HepG2 (cell line): ENCODE measurements around the gene CMIP. TPM values are rescaled to one million over a fixed set of nuclear protein-coding genes. Genes with fewer than 3 reads are reported as not detected.

Source experiments
- AGO2 ChIP-seq: fragments of 200-400 bp; formaldehyde crosslinking; optimal IDR thresholded peaks from 2 replicates; pipeline ENCODE3; 2017; ENCODE audit warnings: mild to moderate bottlenecking, low read depth, low read length, moderate library complexity
- KDM5B ChIP-seq: sonication (generic); formaldehyde crosslinking; IDR thresholded peaks from 2 replicates; pipeline ENCODE4 v1.4.0; 2020; ENCODE audit warnings: missing genetic modification reagents, mild to moderate bottlenecking, borderline replicate concordance
- MAFF ChIP-seq: IDR thresholded peaks from 2 replicates; pipeline ENCODE4 v1.6.1; 2011; ENCODE audit warnings: low read depth, low read length, improper control_type of control experiment
- NRL ChIP-seq: sonication (generic); formaldehyde crosslinking; IDR thresholded peaks from 2 replicates; pipeline ENCODE4 v1.5.0; 2020; ENCODE audit warnings: missing genetic modification reagents, mild to moderate bottlenecking, moderate library complexity, borderline replicate concordance
- PCBP2 ChIP-seq: fragments of 200-400 bp; formaldehyde crosslinking; optimal IDR thresholded peaks from 2 replicates; pipeline ENCODE3; 2018; ENCODE audit warnings: low read length, low read depth; ENCODE audit not compliant: poor library complexity, severe bottlenecking
- SP5 ChIP-seq: IDR thresholded peaks from 2 replicates; pipeline ENCODE4 v1.6.1; 2016; ENCODE audit warnings: low read depth, borderline replicate concordance
- SSRP1 ChIP-seq: IDR thresholded peaks from 2 replicates; pipeline ENCODE4 v1.6.1; 2016; ENCODE audit warnings: control low read depth
- TCF7L2 ChIP-seq: IDR thresholded peaks from 2 replicates; pipeline ENCODE4 v1.6.1; 2011; ENCODE audit warnings: mild to moderate bottlenecking, low read depth, low read length, moderate library complexity
- ZKSCAN1 ChIP-seq: fragments of 150-350 bp; IDR thresholded peaks from 2 replicates; pipeline ENCODE4 v1.6.1; 2014; ENCODE audit warnings: low read length
- ZKSCAN8 ChIP-seq: IDR thresholded peaks from 2 replicates; pipeline ENCODE4 v1.6.1; 2016; ENCODE audit warnings: borderline replicate concordance, missing genetic modification reagents, missing compliant biosample characterization
- ZNF777 ChIP-seq: sonication (generic); formaldehyde crosslinking; IDR thresholded peaks from 2 replicates; pipeline ENCODE4 v1.4.0; 2020; ENCODE audit warnings: missing genetic modification reagents
- ZNF839 ChIP-seq: sonication (generic); formaldehyde crosslinking; IDR thresholded peaks from 2 replicates; pipeline ENCODE4 v1.4.0; 2020; ENCODE audit warnings: missing genetic modification reagents, mild to moderate bottlenecking, borderline replicate concordance
- polyA plus RNA-seq, 8 experiments: library from polyadenylated mRNA; depleted of rRNA in 3 of 8; stranded (reverse) in 7 of 8; unstranded in 1 of 8; fragments of >200 nt; fragmentation: Illumina TruSeq in 4 of 8; extraction: Trizol in 4 of 8; gene quantifications; 2 replicates each; pipeline versions ENCODE4 v1.2.1 to v1.2.3, GENCODE V29; 2011 to 2016; ENCODE audit warnings: low read depth in 4 of 8, missing spikeins in 1 of 8, mixed read lengths in 1 of 8; ENCODE audit not compliant: insufficient read depth in 1 of 8
- total RNA-seq, 5 experiments: library from RNA; depleted of rRNA; stranded (reverse); fragments of >200 nt; fragmentation: Illumina TruSeq; extraction: Trizol; gene quantifications; 2 replicates each; pipeline ENCODE4 v1.2.3, GENCODE V29; 2016; ENCODE audit warnings: low read depth in 1 of 5
- TF ChIP-seq, protein P1 (sequence below): sonication (generic); formaldehyde crosslinking; IDR thresholded peaks from 2 replicates; pipeline ENCODE4 v1.4.0; 2020; ENCODE audit warnings: missing genetic modification reagents, borderline replicate concordance
- TF ChIP-seq, protein P2 (sequence below): sonication (generic); formaldehyde crosslinking; IDR thresholded peaks from 2 replicates; pipeline ENCODE4 v1.5.0; 2020; ENCODE audit warnings: mild to moderate bottlenecking, missing genetic modification reagents, borderline replicate concordance
- TF ChIP-seq, protein P3 (sequence below): sonication (generic); formaldehyde crosslinking; IDR thresholded peaks from 2 replicates; pipeline ENCODE4 v1.8.0; 2022; ENCODE audit warnings: mild to moderate bottlenecking, missing genetic modification reagents, borderline replicate concordance
- TF ChIP-seq, protein P4 (sequence below): sonication (generic); formaldehyde crosslinking; IDR thresholded peaks from 2 replicates; pipeline ENCODE4 v1.5.0; 2020; ENCODE audit warnings: mild to moderate bottlenecking, missing genetic modification reagents

CMIP gene
- total and polyA plus RNA-seq, 2 of the 13 experiments (the other 11 are each of a cell fraction or from before 2014, with no cell fraction given) = 10.9 to 18.1 TPM

DNA sequence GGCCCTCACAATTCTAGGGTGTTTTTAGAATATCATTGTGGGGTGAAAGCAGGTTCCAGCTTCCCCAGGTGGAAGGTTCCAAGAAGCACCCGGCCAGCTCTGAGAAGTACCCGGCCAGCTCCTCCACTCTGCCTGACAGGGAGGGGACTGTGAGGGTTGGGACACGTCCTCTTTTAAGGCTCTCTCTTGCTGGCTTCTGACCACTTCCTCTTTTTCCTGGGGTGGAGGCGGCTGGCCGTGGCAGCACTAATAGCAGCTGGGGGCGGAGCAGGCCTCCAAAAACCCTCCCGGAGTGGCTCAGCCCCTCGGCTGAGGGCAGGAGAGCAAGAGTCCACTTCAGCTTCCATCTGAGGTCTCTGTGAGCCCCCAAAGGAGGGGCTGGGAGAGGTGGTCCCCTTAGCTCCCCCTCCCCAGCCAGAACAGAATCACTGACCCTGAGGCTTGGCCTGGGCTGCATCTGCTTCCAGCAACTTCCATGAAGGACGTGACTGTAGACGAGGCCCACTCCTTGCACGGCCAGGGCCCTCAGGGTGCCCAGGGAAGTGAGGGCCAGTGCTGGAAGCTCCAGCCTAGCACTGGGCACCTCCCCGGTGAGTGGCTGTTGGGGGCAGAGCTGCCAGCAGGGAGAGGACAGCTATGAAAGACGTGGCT lies 307.7 kb downstream of the CMIP start (continued):
- TF ChIP-seq, protein P1, sequence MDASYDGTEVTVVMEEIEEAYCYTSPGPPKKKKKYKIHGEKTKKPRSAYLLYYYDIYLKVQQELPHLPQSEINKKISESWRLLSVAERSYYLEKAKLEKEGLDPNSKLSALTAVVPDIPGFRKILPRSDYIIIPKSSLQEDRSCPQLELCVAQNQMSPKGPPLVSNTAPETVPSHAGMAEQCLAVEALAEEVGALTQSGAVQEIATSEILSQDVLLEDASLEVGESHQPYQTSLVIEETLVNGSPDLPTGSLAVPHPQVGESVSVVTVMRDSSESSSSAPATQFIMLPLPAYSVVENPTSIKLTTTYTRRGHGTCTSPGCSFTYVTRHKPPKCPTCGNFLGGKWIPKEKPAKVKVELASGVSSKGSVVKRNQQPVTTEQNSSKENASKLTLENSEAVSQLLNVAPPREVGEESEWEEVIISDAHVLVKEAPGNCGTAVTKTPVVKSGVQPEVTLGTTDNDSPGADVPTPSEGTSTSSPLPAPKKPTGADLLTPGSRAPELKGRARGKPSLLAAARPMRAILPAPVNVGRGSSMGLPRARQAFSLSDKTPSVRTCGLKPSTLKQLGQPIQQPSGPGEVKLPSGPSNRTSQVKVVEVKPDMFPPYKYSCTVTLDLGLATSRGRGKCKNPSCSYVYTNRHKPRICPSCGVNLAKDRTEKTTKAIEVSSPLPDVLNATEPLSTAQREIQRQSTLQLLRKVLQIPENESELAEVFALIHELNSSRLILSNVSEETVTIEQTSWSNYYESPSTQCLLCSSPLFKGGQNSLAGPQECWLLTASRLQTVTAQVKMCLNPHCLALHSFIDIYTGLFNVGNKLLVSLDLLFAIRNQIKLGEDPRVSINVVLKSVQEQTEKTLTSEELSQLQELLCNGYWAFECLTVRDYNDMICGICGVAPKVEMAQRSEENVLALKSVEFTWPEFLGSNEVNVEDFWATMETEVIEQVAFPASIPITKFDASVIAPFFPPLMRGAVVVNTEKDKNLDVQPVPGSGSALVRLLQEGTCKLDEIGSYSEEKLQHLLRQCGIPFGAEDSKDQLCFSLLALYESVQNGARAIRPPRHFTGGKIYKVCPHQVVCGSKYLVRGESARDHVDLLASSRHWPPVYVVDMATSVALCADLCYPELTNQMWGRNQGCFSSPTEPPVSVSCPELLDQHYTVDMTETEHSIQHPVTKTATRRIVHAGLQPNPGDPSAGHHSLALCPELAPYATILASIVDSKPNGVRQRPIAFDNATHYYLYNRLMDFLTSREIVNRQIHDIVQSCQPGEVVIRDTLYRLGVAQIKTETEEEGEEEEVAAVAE (CRISPR knock-in tag) = no peak
- TF ChIP-seq KDM5B (CRISPR knock-in tag) (peak; percentile 51; the same call in 1 of the 2 replicates), NRL (CRISPR knock-in tag) (0 out of 2 replicates have a peak, but pooled peaks have one; percentile 10), PCBP2 (no peak), ZNF839 (CRISPR knock-in tag) (no peak), SSRP1 (CRISPR knock-in tag) (no peak), ZNF777 (CRISPR knock-in tag) (peak; percentile 7; the same call in 1 of the 2 replicates), ZKSCAN1 (no peak), SP5 (CRISPR knock-in tag) (peak; percentile 40; the same call in 1 of the 2 replicates), TCF7L2 (no peak), MAFF (no peak), AGO2 (no peak), ZKSCAN8 (CRISPR knock-in tag) (no peak)
- TF ChIP-seq, protein P2, sequence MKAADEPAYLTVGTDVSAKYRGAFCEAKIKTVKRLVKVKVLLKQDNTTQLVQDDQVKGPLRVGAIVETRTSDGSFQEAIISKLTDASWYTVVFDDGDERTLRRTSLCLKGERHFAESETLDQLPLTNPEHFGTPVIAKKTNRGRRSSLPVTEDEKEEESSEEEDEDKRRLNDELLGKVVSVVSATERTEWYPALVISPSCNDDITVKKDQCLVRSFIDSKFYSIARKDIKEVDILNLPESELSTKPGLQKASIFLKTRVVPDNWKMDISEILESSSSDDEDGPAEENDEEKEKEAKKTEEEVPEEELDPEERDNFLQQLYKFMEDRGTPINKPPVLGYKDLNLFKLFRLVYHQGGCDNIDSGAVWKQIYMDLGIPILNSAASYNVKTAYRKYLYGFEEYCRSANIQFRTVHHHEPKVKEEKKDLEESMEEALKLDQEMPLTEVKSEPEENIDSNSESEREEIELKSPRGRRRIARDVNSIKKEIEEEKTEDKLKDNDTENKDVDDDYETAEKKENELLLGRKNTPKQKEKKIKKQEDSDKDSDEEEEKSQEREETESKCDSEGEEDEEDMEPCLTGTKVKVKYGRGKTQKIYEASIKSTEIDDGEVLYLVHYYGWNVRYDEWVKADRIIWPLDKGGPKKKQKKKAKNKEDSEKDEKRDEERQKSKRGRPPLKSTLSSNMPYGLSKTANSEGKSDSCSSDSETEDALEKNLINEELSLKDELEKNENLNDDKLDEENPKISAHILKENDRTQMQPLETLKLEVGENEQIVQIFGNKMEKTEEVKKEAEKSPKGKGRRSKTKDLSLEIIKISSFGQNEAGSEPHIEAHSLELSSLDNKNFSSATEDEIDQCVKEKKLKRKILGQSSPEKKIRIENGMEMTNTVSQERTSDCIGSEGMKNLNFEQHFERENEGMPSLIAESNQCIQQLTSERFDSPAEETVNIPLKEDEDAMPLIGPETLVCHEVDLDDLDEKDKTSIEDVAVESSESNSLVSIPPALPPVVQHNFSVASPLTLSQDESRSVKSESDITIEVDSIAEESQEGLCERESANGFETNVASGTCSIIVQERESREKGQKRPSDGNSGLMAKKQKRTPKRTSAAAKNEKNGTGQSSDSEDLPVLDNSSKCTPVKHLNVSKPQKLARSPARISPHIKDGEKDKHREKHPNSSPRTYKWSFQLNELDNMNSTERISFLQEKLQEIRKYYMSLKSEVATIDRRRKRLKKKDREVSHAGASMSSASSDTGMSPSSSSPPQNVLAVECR (CRISPR knock-in tag) = 0 out of 2 replicates have a peak, but pooled peaks have one; percentile 29
- TF ChIP-seq, protein P3, sequence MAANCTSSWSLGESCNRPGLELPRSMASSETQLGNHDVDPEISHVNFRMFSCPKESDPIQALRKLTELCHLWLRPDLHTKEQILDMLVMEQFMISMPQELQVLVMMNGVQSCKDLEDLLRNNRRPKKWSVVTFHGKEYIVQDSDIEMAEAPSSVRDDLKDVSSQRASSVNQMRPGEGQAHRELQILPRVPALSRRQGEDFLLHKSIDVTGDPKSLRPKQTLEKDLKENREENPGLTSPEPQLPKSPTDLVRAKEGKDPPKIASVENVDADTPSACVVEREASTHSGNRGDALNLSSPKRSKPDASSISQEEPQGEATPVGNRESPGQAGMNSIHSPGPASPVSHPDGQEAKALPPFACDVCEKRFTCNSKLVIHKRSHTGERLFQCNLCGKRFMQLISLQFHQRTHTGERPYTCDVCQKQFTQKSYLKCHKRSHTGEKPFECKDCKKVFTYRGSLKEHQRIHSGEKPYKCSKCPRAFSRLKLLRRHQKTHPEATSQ (CRISPR knock-in tag) = no peak
- TF ChIP-seq, protein P4, sequence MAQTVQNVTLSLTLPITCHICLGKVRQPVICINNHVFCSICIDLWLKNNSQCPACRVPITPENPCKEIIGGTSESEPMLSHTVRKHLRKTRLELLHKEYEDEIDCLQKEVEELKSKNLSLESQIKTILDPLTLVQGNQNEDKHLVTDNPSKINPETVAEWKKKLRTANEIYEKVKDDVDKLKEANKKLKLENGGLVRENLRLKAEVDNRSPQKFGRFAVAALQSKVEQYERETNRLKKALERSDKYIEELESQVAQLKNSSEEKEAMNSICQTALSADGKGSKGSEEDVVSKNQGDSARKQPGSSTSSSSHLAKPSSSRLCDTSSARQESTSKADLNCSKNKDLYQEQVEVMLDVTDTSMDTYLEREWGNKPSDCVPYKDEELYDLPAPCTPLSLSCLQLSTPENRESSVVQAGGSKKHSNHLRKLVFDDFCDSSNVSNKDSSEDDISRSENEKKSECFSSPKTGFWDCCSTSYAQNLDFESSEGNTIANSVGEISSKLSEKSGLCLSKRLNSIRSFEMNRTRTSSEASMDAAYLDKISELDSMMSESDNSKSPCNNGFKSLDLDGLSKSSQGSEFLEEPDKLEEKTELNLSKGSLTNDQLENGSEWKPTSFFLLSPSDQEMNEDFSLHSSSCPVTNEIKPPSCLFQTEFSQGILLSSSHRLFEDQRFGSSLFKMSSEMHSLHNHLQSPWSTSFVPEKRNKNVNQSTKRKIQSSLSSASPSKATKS (CRISPR knock-in tag) = no peak
